GM10847 (cell line): ENCODE results near the gene PIM2.

Experiments
- POLR2A ChIP-seq: IDR thresholded peaks from 2 replicates; pipeline ENCODE4 v1.6.1; 2011; ENCODE audit not compliant: insufficient read length; ENCODE audit errors: extremely low read depth

PIM2 gene

DNA sequence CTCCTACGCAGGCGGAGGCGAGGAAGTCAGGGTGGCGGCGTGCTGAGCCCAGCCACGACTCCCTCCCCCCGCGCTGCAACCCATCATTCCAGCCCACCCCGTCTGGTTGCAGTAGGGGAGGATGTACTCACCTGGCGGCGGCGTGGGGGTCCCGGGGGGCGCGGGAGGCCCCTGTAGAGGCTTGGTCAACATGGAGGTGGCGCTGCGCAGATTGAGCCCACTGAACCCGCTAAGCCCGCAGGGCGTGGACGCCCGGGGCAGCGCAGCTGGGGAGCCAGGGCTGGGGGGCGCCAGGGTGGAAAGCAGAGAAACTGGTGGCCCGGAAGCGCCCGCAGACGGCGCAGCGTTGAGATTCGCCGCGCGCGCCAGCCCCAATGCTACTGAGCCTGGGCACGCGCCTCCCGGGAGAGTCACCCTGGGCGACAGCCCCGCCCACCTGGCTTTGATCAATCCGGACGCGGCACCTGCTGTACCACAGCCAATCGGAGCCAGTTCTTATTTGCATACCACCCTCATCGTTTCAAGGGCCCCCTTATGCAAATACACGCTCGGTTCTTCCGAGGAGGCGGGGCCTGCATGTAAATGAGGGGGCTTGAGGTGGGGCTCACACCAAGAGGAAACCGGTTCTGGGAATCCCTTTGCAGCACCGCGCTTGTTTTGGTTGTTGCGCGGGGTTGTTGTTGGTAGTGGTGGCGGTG is at the start of gene PIM2:
Gene PIM2, minus strand, starts transcription at position 382 of the 698 bp plus-strand sequence. Its CDS starts 190 bp downstream, at position 192.
- TF ChIP-seq POLR2A = peak; percentile 96

DNA sequence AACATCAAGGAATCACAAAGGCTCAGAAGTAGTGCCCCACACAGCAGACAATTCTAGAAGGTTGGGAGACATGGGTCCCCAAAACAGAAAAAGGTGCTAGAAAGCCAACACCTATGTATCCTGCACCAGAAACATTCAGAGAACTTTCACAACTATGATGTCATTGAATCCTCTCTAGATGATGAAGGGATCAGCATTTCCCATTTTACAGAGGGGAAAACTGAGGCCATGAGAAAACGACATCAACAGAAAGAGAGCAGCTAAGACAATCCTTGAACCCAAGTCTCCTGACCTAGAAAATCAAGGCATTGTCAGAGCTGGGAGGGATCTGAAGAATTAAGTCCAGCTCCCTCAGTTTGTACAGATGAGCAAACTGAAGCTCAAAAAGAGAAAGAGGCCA is 49.6 kb upstream of the PIM2 start:
- no peak for TF ChIP-seq POLR2A

GRCh38 chrX:48966796-48967579 is 48.2 kb upstream of the PIM2 start:
- no peak for TF ChIP-seq POLR2A

GRCh38 chrX:48965959-48966358 is 47.1 kb upstream of the PIM2 start:
- TF ChIP-seq POLR2A = no peak

DNA sequence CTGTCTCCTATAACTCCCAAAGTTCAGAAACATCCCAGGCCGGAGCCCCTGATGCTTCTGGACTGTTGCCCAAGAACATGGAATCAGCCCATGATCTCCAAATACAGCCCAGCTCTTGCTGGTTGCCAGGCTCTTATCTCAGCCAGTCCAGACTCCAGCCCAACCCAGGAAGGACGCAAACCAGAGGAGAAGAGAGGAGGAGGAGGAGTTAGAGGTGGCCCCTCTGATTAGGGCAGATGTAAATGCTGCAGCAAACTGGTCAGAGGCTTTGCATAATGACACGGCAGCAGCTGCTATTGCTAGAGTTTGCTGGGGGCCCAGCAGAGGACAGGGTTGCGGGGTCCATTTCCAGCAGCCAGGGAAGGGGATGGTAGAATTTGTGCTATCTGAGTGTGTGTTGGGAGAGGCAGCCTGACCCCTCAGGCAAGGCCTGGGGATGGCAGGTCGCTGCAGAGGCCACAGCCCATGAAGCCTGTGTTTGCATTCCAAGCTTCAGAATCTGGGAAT is 42.8 kb upstream of the PIM2 start:
- TF ChIP-seq POLR2A = no peak

DNA sequence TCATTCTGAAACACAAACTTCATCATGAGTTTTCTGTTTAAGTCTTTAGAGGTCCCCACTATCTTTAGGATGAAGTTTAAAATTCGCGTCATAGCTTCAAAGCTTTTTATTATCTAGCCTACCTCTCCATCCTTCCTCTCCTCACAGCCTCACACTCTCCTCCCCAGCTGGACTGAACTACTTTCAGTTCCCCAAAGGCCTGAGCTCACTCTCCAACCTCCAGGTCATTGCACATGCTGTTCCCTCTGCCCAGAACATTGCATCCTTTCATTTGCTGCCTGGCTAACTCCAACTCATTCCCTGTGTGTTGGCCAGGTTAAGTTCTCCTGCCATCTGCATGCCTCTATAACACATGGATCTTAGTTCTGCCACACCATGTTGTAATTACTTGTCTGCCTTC is 41.5 kb upstream of the PIM2 start:
- TF ChIP-seq POLR2A = no peak

DNA sequence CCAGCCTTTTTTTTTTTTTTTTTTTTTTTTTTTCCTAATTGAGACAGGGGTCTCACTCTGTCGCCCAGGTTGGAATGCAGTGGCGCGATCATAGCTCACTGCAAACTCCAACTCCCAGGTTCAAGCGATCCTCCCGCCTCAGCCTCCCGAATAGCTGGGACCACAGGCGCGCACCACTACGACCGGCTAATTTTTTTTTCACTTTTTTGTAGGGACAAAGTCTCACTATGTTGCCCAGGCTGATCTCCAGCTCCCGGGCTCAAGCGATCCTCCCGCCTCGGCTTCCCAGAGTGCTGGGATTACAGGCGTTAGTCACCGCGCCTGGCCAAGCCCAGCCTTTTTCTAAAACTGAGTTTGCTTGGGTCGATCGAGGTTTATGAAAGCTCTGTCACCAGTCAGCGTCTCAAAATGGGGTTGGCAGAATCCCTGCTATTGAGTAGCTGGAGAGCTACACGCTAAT is 39.8 kb upstream of the PIM2 start:
- no peak for TF ChIP-seq POLR2A

DNA sequence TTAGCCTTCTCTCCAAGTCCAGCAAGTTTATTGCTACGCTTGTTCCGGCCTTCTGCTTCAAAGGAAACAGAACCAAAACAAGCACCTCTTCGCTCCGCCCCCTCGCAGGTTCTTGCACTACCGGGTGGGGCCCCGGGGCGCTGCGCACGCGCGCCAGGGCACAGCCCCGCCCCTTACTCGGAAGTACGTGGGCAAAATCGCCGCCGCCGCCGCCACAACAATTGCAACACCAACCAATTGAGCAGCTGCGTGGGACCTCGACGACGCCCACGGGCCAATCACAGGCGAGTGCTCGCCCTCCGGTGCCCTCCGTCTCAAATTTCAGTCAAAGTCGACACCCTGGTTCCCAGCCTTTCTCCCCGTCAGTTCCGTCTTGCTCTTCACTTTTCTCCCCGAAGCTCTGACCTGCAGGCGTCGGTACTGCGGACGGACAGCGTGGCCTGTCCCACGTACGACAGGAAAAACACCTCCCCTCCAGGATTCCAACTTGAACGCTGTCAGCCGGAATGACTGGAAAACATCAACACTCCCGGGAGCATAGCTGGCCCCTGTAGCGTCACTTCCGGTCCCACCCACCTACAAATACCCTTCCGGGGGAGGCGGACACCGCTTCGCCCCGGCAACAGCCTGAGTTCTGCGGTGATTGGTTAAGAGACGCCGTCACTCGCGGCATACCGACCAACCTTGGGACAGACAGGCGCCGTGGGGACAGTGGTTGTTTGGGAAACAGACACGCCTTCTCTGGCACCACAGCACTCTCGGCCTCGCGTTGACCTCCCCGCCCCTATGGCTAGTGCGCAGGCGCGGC is 39.2 kb upstream of the PIM2 start:
- TF ChIP-seq POLR2A = no peak

DNA sequence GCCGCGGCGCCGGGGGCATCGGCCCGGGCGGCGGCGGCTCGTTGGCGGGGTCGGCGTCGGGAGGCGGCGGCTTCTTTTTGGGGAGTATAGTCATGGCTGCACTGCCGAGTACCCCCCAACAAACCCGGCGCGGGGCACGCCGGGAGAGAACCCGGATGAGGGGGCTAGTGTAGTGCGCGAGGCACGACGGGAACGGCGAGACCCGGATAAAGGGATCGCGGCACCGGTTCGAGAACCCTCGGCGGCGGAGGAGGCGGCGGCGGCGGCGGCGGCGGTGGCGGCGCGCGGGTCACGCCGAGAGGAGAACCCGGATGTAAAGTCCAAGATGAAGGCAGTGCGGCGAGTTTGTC is 38.6 kb upstream of the PIM2 start, which contains the start of gene OTUD5:
Gene OTUD5, minus strand, starts transcription at position 131 of the 350 bp plus-strand sequence. Its CDS starts 37 bp downstream, at position 94.
- TF ChIP-seq POLR2A = no peak

DNA sequence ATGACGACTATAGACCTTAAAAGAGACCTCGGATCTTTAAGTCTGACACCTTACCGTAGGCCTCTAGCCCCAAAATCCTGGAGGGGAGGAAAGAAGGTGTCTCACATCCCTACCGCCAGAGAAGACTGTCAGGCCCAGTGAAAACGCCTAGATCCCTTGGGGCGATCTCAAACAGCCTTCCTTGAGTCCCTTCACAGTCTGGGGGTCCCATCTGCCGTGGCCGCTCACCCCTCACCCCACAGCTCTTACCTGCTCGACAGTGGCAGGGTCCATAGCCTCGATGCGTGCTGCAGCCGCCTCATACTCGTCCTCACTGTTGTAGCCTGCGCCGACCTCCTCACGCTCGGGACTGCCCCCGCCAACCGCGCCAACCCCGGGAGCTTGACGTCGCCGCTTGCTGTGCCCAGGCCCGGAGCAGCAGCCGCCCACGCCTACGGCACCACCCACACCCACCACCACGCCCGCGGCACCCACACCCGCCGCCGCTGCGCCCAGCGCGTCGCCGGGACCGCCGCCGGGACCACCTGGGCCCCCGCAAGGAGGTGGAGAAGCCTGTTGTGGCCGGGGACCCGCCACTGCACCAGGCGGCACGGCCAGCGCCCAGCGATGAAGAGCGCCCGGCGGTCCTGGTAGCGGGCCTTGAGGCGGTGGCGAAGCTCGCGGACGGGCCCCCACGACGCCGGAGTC is 38.0 kb upstream of the PIM2 start:
- TF ChIP-seq POLR2A = no peak

- TF ChIP-seq POLR2A = no peak
Measured at GRCh38 chrX:48948589-48948988, 29.8 kb upstream of the PIM2 start.

DNA sequence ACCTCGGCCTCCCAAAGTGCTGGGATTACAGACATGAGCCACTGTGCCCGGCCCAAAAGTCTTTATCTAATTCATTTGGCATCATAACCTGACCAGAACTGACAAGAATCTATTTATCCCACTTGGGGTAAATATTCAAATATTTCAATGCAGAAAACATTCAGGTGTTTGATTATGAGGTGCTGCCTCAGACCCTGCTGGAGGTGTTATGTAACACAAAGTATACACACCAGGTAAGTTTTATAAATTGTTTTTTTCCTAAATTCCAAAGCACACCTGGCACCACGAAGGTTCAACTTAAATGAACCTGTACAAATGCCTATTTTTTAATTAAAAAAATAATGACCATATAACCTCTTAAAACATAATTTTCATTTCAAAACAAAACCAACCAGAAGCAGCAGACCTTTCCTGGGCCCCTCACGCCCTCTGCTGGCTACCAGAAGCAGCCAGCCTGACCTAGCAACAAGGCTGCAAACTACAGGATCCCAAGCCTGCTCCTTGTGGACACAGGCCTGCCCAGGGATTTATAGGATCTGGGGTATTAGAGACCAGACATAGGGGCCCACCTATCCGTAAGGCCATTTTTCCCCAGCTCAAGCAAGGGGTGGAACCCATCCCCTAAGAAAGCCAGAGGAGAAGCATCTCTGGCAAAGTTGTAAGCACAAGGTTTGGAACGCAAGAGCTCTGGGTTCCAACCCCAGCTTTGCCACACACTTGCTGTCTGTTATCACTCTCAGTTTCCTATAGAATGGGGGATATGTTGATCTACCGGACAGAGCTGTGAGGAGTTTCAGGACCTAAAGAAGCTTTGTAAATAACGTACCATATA is 26.9 kb upstream of the PIM2 start:
- TF ChIP-seq POLR2A = no peak

- TF ChIP-seq POLR2A = no peak
Measured at GRCh38 chrX:48942895-48943294, 24.1 kb upstream of the PIM2 start.

DNA sequence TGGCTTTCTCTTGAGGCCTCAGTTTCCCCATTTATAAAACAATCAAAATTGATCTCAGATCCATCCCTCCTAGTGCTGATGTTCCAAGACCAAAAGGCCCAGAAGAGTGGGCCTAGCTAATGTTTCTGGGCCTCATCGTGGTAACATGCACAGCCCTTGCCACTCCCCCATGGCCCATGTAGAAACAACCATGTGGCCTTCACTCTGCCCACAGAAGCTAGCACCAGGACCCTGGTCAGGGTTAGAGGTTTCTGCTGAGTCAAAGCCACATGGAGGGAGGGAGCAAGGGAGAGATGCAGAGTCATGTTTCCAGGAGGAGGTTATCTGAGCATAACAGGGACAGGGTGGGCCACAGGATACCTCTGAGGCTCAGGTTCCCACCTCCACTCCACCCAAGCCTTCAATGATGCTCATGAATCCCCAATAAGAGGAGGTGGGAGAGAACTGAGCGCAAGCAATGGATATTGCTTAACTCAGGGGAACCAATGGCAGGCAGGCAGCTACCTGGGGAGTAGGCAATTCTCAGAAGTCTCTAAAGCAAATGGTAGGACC is 21.7 kb upstream of the PIM2 start:
- TF ChIP-seq POLR2A = no peak
